ENCODE data around the gene ELMOD1.
"Not testable (repeated sequence)": the region's sequence is repeated elsewhere in the genome, so short reads cannot be mapped to it uniquely, and the experiment has no call there.

Gene ELMOD1

DNA sequence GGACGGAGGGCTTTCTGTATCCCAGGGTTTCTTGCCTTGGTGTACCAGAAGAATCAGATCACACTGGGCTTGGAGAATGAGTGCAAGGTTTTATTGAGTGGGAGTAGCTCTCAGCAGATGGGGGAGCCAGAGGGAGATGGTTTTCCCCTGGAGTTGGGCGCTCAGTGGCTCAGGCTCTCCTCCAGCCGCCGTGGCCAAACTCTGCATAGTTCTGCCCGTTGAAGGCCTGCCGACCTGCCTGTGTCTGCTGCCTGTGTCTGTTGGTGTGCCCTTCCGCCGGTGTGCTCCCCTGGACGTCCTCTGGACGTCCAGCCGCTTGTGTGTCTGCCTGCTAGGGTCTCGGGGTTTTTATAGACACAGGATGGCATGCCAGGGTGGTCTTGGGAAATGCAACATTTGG is 20.9 kb upstream of the ELMOD1 start:
- no peak for DNase-seq (ENCODE audit: low spot score in 2 of 2)
- Mint-ChIP-seq H3K36me3 (no peaks in the 10 kb centered on the region), H3K27ac (no peak overlapping the region), H3K4me3 (no peak overlapping the region), H3K4me1 (peaks cover 18% of the 10 kb centered on the region), H3K9me3 (no peaks in the 10 kb centered on the region)
- no peak for ATAC-seq

DNA sequence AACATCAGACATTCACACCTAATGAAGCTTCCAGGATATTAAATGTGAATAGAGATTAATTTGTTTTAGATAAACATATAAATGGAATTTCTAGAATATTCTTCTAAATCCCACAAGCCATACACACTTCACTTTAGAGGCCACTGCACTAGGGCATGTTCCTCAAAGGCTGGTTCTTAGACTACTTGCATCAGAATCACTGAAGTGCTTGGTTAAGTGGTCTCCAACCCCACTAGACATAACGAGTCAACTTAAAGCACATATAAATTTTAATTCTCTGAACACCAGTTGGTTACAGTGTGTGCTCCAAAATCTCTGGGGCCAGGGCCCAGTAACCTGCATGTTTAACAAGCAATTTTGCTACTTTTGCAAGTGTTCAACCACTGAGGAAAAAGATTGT is 17.5 kb upstream of the ELMOD1 start:
- Mint-ChIP-seq H3K36me3 (no peaks in the 10 kb centered on the region), H3K9me3 (no peaks in the 10 kb centered on the region), H3K4me3 (no peak overlapping the region), H3K27ac (no peak overlapping the region), H3K4me1 (no peaks in the 10 kb centered on the region)
- ATAC-seq (no peak), DNase-seq (ENCODE audit: low spot score in 2 of 2) (no peak)

DNA sequence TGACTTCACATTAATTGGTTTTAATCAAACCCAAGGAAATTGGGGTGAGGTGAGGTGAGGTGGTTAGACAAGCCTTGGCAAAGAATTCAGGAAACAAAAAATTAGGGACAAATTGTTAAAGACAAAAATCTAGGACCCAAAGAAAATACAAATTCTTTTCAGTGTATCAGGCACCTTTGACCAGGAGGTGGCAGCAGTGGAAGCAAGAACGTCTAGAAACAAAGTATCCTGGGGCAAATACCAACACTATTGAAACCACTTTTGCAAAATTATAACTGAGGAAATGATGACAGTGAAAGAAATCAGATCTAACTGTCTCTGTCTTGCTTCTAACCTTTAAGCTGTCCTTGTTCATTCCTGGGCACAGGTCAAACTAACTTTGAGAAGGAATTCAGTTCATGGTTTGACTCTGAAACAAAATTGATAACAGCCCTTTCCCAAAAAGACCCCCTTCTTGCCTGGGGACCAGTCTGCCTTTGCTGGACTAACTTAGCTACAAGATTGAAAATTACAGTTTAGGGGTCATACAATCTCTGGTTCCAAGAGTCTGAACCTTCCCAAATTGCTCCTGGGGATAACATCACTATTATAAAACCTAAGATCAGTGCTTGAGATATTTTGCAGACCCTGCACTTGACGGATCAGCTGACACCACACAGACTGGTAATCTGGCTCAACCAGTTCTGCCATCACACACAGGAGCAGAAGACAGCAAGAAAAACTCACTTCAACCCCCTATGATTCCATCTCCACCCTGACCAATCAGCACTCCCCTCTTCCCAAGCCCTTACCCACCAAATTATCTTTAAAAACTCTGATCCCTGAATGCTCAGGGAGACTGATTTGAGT is 14.2 kb upstream of the ELMOD1 start:
- H3K27ac Mint-ChIP-seq, H3K4me1 Mint-ChIP-seq, H3K36me3 Mint-ChIP-seq, H3K9me3 Mint-ChIP-seq, H3K4me3 Mint-ChIP-seq: not testable (repeated sequence)
- ATAC-seq, result peak; percentile 43
- peak in 1 of 2 donors; percentile 65 for DNase-seq (ENCODE audit: low spot score in 2 of 2)

DNA sequence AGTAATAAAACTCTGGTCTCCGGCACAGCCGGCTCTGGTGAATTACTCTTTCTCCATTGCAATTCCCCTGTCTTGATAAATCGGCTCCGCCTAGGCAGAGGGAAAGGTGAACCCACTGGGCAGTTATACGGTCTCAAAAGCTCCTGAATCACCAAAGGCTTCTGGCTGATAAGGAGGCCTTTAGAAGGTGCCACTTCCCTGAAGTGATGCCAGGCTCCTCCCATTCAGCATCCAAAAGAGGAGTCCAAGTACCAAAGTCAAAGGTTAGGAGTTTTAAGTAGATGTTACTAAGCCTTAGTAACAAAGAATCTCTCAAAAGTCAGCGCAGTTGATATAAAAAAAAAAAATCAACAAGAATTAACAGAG is 13.6 kb upstream of the ELMOD1 start:
- DNase-seq (ENCODE audit: low spot score in 2 of 2), result no peak
- Mint-ChIP-seq H3K27ac (no peak overlapping the region), H3K9me3 (no peaks in the 10 kb centered on the region), H3K4me3 (no peak overlapping the region), H3K4me1 (no peaks in the 10 kb centered on the region), H3K36me3 (no peaks in the 10 kb centered on the region)
- ATAC-seq, result no peak

DNA sequence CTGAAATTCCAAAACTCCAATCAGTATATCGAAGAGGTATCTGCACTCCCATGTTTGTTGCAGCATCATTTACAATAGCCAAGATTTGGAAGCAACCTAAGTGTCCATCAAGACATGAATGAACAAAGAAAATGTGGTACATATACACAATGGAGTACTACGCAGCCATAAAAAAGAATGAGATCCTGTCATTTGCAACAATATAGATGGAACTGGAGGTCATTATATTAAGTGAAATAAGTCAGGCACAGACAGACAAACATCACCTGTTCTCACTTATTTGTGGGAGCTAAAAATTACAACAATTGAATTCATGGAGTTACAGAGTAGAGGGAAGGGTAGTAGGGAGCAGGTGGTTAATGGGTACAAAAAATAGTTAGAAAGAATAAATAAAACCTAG is 11.8 kb upstream of the ELMOD1 start:
- not testable (repeated sequence) for H3K27ac Mint-ChIP-seq; H3K4me1 Mint-ChIP-seq; ATAC-seq; H3K36me3 Mint-ChIP-seq; DNase-seq (ENCODE audit: low spot score in 2 of 2); H3K4me3 Mint-ChIP-seq; H3K9me3 Mint-ChIP-seq

DNA sequence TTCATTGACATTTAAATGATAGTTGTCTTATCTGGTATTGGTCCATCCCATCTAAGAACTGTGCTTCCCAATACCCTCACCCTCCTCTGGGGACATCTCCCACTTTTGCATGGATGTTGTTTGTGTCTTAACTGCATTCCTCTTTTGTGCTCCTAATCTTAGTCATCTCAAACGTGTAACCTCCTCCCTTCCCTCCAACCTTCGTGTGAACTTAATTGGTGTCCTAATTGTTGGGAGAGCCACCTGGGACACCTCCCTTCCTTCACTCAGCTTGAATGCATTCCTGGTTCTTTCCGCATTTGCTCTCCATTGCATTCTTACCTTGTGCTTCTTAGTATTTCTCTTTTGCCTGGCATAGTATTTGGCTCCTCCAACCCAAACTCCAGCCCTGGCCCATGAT is 9.8 kb upstream of the ELMOD1 start:
- H3K9me3 Mint-ChIP-seq, result no peaks in the 10 kb centered on the region
- ATAC-seq (no peak), DNase-seq (ENCODE audit: low spot score in 2 of 2) (no peak)
- no peak overlapping the region for H3K4me3 Mint-ChIP-seq
- no peaks in the 10 kb centered on the region for H3K4me1 Mint-ChIP-seq
- no peak overlapping the region for H3K27ac Mint-ChIP-seq
- H3K36me3 Mint-ChIP-seq, result no peaks in the 10 kb centered on the region

DNA sequence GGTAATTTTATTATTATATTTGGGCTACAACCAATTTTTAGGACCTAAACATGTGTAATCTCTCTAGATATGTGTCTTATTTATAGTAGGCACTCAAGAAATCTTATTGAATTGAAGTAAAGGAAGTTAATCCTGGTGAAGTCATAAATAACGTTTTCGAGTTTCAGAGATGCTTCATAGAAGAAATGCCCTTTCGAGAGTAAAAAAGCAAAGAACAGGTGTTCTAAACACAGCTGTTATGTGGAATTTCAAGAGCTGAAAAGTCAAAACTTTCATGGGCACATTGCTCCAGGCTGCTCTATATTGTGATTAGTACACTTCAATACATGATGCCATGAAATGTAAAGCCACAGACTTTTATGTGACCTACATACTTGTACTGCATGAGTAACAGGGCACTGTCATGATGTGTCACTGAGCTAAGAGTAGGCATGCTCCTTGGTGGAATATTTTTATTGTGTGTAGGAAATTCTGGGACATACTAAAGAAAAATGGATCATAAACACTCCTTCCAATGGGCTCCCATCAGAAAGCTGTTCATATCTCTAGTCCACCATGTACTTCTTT is 7.2 kb upstream of the ELMOD1 start:
- Mint-ChIP-seq H3K27ac (no peak overlapping the region), H3K9me3 (no peaks in the 10 kb centered on the region), H3K4me3 (no peak overlapping the region), H3K4me1 (no peaks in the 10 kb centered on the region), H3K36me3 (no peaks in the 10 kb centered on the region)
- ATAC-seq (peak; percentile 94), DNase-seq (ENCODE audit: low spot score in 2 of 2) (no peak)

DNA sequence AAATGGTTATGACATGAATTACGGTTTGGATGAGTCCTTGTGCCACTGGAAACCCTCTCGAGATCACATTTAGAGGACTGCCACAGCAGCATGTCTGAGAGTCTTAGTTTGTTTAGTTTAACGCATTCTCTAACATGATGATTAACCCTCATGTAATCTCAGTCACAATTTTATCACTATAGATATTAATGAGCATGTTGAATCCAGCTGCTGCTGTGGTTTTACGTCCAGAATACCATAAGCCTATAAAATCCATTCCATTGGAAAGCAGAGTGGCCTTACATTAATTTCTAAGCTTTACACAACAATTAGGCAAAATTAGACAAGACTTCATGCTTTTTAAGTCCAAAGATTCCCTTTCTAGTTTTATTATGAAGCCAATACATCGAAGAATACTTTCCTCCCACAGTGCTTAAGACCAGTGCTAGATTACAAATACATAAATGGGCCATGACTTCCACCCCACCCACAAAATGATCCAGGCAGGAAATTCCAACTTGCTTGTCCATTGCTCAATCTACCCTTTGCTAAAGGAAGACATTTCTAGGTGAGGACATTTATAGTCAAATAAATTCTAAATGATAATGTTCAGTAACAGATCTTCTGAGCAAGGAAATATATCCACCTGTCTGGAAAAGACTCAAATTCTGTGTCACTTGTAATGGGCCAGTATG is 3.5 kb upstream of the ELMOD1 start:
- no peak overlapping the region for H3K27ac Mint-ChIP-seq
- no peaks in the 10 kb centered on the region for H3K9me3 Mint-ChIP-seq
- no peaks in the 10 kb centered on the region for H3K36me3 Mint-ChIP-seq
- no peak for ATAC-seq
- no peak for DNase-seq (ENCODE audit: low spot score in 2 of 2)
- no peak overlapping the region for H3K4me3 Mint-ChIP-seq
- H3K4me1 Mint-ChIP-seq, result peaks cover 20% of the 10 kb centered on the region

DNA sequence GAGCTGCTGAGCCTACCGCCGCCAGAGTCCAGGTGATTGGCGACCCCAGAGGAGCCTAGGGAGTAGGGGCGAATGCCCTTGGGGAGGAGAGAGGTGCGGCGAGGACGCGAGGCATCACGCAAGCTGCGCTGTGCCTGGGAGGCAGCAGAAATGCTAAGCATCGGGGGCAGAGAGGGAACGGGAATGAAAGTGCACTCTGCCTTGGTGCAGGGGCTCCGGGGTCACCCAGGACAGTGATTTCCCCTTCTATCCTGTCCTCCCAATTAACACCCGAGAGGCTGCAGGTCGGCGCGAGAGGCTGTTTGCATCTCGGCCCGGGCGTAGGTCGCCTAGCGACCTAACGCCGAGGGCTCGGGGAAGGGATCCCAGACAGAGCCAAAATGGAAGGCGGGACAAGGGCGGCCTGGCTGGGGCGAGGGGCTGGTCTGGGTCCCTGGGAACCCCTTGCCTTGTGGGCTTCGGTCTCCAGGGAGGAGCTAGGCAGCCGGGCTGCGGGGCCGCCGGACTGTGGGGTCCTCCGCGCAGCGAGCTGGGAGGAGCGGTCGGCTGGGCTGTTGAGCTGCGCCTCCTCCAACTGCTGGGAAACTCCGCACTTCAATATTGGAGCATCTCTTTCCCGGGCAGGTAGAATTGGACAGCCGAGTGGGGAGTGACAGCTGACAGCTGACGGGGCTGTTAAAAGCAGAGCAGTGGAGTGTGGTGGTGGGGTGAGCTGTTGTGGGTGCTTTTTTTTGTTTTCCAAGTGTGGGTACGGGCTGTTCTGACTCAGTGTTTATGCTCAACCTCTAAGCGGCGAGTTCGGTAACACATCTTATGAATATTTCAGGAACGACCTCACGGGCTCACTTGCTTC is 657 bp downstream of the ELMOD1 start:
- ATAC-seq, result peak; percentile 96
- H3K4me3 Mint-ChIP-seq, result peak overlapping the region; percentile 83
- peak; percentile 11 to 65 for DNase-seq (ENCODE audit: low spot score in 2 of 2)

DNA sequence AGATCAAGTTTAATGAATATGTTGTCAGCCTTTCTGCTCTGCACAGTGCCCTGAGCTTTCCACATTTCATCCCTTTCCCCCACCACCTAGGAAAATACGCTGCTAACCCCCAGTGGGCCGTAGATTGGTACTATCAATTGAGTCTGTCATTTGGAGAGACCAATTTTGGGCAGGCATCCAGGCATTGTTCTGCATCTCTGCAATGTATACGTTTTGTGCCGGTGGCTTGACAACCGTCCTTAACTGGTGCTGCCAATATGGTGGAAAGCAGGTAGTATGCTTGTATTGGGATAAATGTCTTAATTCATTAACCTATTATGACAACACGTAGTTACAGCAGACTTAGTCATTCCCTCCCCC is 1.3 kb downstream of the ELMOD1 start:
- H3K4me3 Mint-ChIP-seq, result peak overlapping the region; percentile 83
- ATAC-seq (peak; percentile 12), DNase-seq (ENCODE audit: low spot score in 2 of 2) (no peak)
- no peaks in the 10 kb centered on the region for H3K9me3 Mint-ChIP-seq
- no peak overlapping the region for H3K27ac Mint-ChIP-seq
- peaks cover 31% of the 10 kb centered on the region for H3K4me1 Mint-ChIP-seq
- H3K36me3 Mint-ChIP-seq, result no peaks in the 10 kb centered on the region

More for the DNA sequence above, 657 bp downstream of the ELMOD1 start:
- Mint-ChIP-seq H3K4me1 (peaks cover 31% of the 10 kb centered on the region), H3K9me3 (no peaks in the 10 kb centered on the region), H3K27ac (no peak overlapping the region), H3K36me3 (no peaks in the 10 kb centered on the region)

DNA sequence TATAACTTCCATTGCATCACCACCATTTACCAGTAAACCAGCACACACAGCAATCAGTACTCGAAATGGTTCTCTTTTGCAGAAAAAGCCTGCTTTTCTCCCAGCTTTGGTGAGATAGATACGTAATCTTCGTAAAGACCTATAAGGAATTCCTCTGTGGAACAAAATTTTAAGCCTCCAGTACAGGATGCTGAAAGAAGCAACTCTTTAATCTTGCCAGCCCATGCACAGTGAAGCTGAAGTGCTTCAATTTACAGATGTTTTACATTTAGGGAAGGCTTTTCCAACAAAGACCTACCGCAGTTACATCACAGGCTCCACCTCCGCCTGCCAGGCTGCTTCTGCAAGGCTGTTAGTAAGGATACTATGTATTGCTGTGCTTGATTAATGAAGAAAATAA is 1.9 kb downstream of the ELMOD1 start:
- no peak overlapping the region for H3K4me3 Mint-ChIP-seq
- ATAC-seq, result no peak

DNA sequence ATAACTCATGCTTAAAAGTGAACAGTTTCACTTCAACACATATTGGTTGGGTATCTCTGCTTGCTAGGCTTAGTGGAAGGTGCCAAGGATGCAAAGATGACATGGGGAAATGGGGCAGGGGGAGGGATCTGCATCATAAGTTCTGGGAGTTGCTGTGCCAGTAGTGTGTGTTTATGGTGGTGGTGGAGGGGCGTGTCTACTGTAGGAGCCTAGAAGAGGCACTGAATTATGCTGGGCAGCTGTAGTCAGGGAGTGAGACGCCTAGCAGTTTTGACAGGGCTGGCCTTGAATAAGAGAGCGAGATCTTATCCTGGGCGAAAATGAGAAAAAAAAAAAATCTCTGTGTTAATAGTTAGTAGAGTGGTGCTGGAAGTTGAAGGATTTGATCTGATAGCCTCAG is 3.0 kb downstream of the ELMOD1 start:
- H3K36me3 Mint-ChIP-seq, result no peaks in the 10 kb centered on the region
- H3K27ac Mint-ChIP-seq, result no peak overlapping the region
- no peak overlapping the region for H3K4me3 Mint-ChIP-seq
- DNase-seq (ENCODE audit: low spot score in 2 of 2) (no peak), ATAC-seq (no peak)
- no peaks in the 10 kb centered on the region for H3K9me3 Mint-ChIP-seq
- H3K4me1 Mint-ChIP-seq, result peaks cover 31% of the 10 kb centered on the region

More for the DNA sequence above, 1.9 kb downstream of the ELMOD1 start:
- Mint-ChIP-seq H3K27ac (no peak overlapping the region), H3K36me3 (no peaks in the 10 kb centered on the region), H3K9me3 (no peaks in the 10 kb centered on the region), H3K4me1 (peaks cover 31% of the 10 kb centered on the region)
- no peak for DNase-seq (ENCODE audit: low spot score in 2 of 2)

DNA sequence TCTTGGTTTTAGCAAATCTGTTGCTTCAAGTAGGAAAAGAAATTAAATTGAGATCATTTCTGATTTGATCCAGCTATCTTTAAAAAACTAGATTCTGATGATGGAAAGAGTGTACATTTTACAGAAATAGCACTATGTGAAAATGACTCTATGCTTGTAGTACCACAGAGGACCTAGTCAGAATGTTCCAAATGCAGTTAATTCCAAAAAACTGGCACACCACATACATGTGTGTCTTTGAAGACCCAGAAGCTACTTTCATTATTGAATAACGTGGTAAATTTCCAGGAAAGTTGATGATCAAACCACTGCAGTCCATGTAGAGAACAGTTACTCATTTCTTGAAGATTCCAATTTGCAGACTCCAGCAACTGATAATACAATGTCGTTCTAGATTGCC is 3.8 kb downstream of the ELMOD1 start:
- Mint-ChIP-seq H3K9me3 (no peaks in the 10 kb centered on the region), H3K36me3 (no peaks in the 10 kb centered on the region), H3K4me1 (peaks cover 31% of the 10 kb centered on the region)

DNA sequence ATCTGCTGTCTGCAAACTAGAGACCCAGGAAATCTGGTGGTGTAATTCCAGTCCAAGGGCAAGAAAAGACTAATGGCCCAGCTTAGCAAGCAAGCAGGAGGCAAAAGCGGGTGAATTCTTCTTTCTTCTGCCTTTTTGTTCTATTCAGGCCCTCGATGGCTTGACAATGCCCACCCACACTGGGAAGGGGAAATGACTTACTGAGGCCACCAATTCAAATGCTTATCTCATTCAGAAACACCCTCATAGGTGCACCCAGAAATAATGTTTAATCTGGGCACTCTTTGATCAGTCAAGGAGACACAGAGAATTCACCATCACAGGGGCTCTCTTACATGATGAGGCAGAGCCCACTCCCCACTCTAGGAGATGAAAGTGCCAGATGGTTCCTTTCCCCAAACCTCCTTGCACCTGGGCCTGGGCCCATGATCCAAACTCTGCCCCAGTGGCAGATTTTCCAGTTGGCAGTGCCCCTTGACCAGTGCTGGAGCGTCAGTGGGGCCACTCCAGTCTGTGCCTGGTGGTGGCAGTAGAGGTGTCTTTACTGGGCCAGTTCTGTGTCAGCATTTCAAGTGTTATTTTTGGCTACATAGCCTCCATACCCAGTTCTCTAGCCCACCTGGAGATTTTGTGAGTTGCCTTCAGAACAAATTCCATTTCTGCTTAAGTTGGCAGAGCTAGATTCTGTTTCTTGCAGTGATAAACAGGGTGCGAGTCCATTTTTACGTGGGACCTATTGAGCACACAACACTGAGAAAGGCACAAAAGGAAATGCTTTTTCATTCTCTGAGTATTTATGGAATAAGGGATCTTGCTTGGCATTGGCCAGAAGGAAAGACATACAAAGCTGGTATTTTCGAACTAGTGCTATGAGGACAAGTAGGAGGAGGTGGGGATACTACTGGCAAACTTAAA is 7.5 kb downstream of the ELMOD1 start:
- no peak for DNase-seq (ENCODE audit: low spot score in 2 of 2)

More for the DNA sequence above, 3.8 kb downstream of the ELMOD1 start:
- Mint-ChIP-seq H3K27ac (no peak overlapping the region), H3K4me3 (no peak overlapping the region)
- ATAC-seq (no peak), DNase-seq (ENCODE audit: low spot score in 2 of 2) (no peak)

More for the DNA sequence above, 7.5 kb downstream of the ELMOD1 start:
- H3K27ac Mint-ChIP-seq, result no peak overlapping the region
- ATAC-seq, result peak; percentile 79
- peaks cover 7% of the 10 kb centered on the region for H3K4me1 Mint-ChIP-seq
- H3K4me3 Mint-ChIP-seq, result no peak overlapping the region
- H3K36me3 Mint-ChIP-seq, result no peaks in the 10 kb centered on the region
- H3K9me3 Mint-ChIP-seq, result no peaks in the 10 kb centered on the region
